ENCODE data around the gene CHPT1.

DNA sequence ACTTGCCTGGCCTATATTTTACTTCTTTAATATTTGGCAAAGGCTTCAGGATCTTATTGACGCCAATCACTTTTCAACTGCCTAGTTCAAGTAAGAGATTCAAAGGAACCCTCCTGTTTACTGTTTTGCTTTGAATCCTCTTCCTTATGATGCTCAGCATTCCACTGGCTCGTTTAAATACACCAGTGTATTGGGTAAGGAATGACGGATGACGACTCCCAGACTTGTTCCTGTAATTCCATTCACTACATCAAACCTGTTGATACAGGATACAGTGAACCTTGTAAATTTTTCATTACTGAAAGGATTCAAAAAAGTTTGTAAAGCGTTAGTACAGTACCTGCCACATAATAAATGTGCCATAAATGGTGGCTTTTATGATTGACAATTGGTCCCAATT, 43.5 kb downstream of the CHPT1 start:
- no peak for TF ChIP-seq GATA3 (IDR thresholded peaks at IDR 0.05; ENCODE audit: low read depth, low read length)
- TF ChIP-seq GATA2 (IDR thresholded peaks at IDR 0.05; ENCODE audit: low read depth, low read length), result no peak

All from SH-SY5Y (cell line).